ENCODE results near the gene F2R.
A peak's percentile ranks its signal among the peaks of the same experiment; 100 is the strongest.
"Not testable (repeated sequence)": the region's sequence is repeated elsewhere in the genome, so short reads cannot be mapped to it uniquely, and the experiment has no call there.

Gene F2R

GRCh38 chr5:76720988-76721569, 5.2 kb downstream of the F2R start:
- no peak for DNase-seq

- DNase-seq, result no peak
Measured at GRCh38 chr5:76723266-76723665, 7.3 kb downstream of the F2R start.

- no peak for DNase-seq
Measured at GRCh38 chr5:76723906-76724305, 8.0 kb downstream of the F2R start.

- DNase-seq, result no peak
Measured at GRCh38 chr5:76724871-76725270, 8.9 kb downstream of the F2R start.

- no peak for DNase-seq
Measured at GRCh38 chr5:76728965-76729364, 13.0 kb downstream of the F2R start.

GRCh38 chr5:76729373-76730290, 13.7 kb downstream of the F2R start:
- no peak for DNase-seq

- DNase-seq, result peak; percentile 67
Measured at GRCh38 chr5:76732405-76733048, 16.6 kb downstream of the F2R start.

GRCh38 chr5:76733049-76733417, 17.1 kb downstream of the F2R start:
- no peak for DNase-seq

- DNase-seq, result no peak
Measured at GRCh38 chr5:76735762-76736545, 20.0 kb downstream of the F2R start.

- peak; percentile 59 for DNase-seq
Measured at GRCh38 chr5:76736679-76737556, 21.0 kb downstream of the F2R start.

- no peak for DNase-seq
Measured at GRCh38 chr5:76737846-76738245, 21.9 kb downstream of the F2R start.

- not testable (repeated sequence) for DNase-seq
Measured at GRCh38 chr5:76741506-76741905, 25.6 kb downstream of the F2R start.

GRCh38 chr5:76742583-76742982, 26.7 kb downstream of the F2R start:
- no peak for DNase-seq

- DNase-seq, result no peak
Measured at GRCh38 chr5:76744632-76745031, 28.7 kb downstream of the F2R start.

GRCh38 chr5:76745670-76746069, 29.7 kb downstream of the F2R start:
- DNase-seq, result no peak

- DNase-seq, result no peak
Measured at GRCh38 chr5:76746677-76747076, 30.8 kb downstream of the F2R start.

- DNase-seq, result no peak
Measured at GRCh38 chr5:76747706-76748105, 31.8 kb downstream of the F2R start.

GRCh38 chr5:76751291-76751690, 35.4 kb downstream of the F2R start:
- DNase-seq, result no peak

GRCh38 chr5:76754668-76755078, 38.7 kb downstream of the F2R start:
- no peak for DNase-seq

GRCh38 chr5:76755779-76756637, 40.1 kb downstream of the F2R start:
- no peak for DNase-seq

- no peak for DNase-seq
Measured at GRCh38 chr5:76757049-76757448, 41.1 kb downstream of the F2R start.

Data from NCI-H748 treated with DMSO at 0.1 percent for 48 hours (cell line).